Neutrophil (primary cell): ENCODE data around the gene PREX1.

ENCODE experiments used
- H3K27ac ChIP-seq: fragments of 200-600 bp; sonication (generic); 2 replicates; pipeline ENCODE4 v1.5.1; 2016; ENCODE audit warnings: mild to moderate bottlenecking, moderate library complexity
- H3K27me3 ChIP-seq: fragments of 200-600 bp; sonication (generic); 2 replicates; pipeline ENCODE4 v1.6.0; 2016; ENCODE audit warnings: mild to moderate bottlenecking
- H3K36me3 ChIP-seq: fragments of 200-600 bp; sonication (generic); 2 replicates; pipeline ENCODE4 v1.5.1; 2017
- H3K4me1 ChIP-seq, 2 experiments: fragments of 200-600 bp in 1 of 2; sonication (generic) in 1 of 2; 1 replicate in 1 of 2; 2 replicates in 1 of 2; pipeline versions ENCODE4 v1.5.1 to v1.6.1; 2013 to 2016; ENCODE audit warnings: low read depth in 1 of 2, low read length in 1 of 2, mild to moderate bottlenecking in 1 of 2, moderate library complexity in 1 of 2; ENCODE audit not compliant: control insufficient read depth in 1 of 2, insufficient read depth in 1 of 2
- H3K4me3 ChIP-seq, 2 experiments: fragments of 200-600 bp in 1 of 2; sonication (generic) in 1 of 2; 1 replicate in 1 of 2; 2 replicates in 1 of 2; pipeline ENCODE4 v1.5.1; 2013 to 2016; ENCODE audit warnings: low read depth in 1 of 2, low read length in 1 of 2, mild to moderate bottlenecking in 1 of 2, moderate library complexity in 1 of 2
- H3K9me3 ChIP-seq: fragments of 200-600 bp; sonication (generic); 2 replicates; pipeline ENCODE4 v1.5.1; 2016
- CTCF ChIP-seq: fragments of 200-600 bp; sonication (generic); IDR thresholded peaks from 2 replicates; pipeline ENCODE4 v1.5.1; 2016; ENCODE audit warnings: antibody characterized with exemption

Gene PREX1

GRCh38 chr20:48617481-48617880 is 210.3 kb downstream of the PREX1 start:
- Histone ChIP-seq H3K4me1 (peaks cover 8 to 11% of the 10 kb centered on the region in 2 experiments), H3K36me3 (peaks cover 15% of the 10 kb centered on the region), H3K4me3 (no peak overlapping the region), H3K27ac (no peak overlapping the region), H3K9me3 (no peaks in the 10 kb centered on the region), H3K27me3 (peaks cover 21% of the 10 kb centered on the region)
- no peak for TF ChIP-seq CTCF

- Histone ChIP-seq H3K4me1 (peaks cover 8 to 11% of the 10 kb centered on the region in 2 experiments), H3K4me3 (no peak overlapping the region)
- TF ChIP-seq CTCF: no peak
Observed at GRCh38 chr20:48616481-48616880, 211.3 kb downstream of the PREX1 start.

GRCh38 chr20:48615871-48616270 is 211.9 kb downstream of the PREX1 start:
- Histone ChIP-seq H3K9me3 (no peaks in the 10 kb centered on the region), H3K4me3 (no peak overlapping the region), H3K27ac (no peak overlapping the region), H3K4me1 (peaks cover 4 to 5% of the 10 kb centered on the region in 2 experiments), H3K27me3 (peaks cover 35% of the 10 kb centered on the region), H3K36me3 (no peaks in the 10 kb centered on the region)
- TF ChIP-seq CTCF: no peak

More at GRCh38 chr20:48616481-48616880, 211.3 kb downstream of the PREX1 start:
- Histone ChIP-seq H3K9me3 (no peaks in the 10 kb centered on the region), H3K27ac (no peak overlapping the region), H3K27me3 (peaks cover 31% of the 10 kb centered on the region), H3K36me3 (peaks cover 5% of the 10 kb centered on the region)

- TF ChIP-seq CTCF: no peak
- peaks cover 33% of the 10 kb centered on the region for H3K27me3 ChIP-seq
- H3K9me3 ChIP-seq: no peaks in the 10 kb centered on the region
- no peak overlapping the region for H3K27ac ChIP-seq
- no peak overlapping the region for H3K4me3 ChIP-seq
- H3K4me1 ChIP-seq: no peaks in the 10 kb centered on the region
- H3K36me3 ChIP-seq: no peaks in the 10 kb centered on the region
Observed at GRCh38 chr20:48614593-48615274, 213.1 kb downstream of the PREX1 start.

- no peaks in the 10 kb centered on the region for H3K4me1 ChIP-seq
- no peak for TF ChIP-seq CTCF
- H3K27ac ChIP-seq: no peak overlapping the region
- no peak overlapping the region for H3K4me3 ChIP-seq
- peaks cover 26% of the 10 kb centered on the region for H3K27me3 ChIP-seq
- no peaks in the 10 kb centered on the region for H3K36me3 ChIP-seq
- no peaks in the 10 kb centered on the region for H3K9me3 ChIP-seq
Observed at GRCh38 chr20:48613926-48614325, 213.9 kb downstream of the PREX1 start.
